HepG2 (cell line): ENCODE results near the gene TPRN. TPM values are rescaled to one million over a fixed set of nuclear protein-coding genes. Genes with fewer than 3 reads are reported as not detected.

Experiments
- ATAC-seq: fragments of 200-7000 bp; cut with Tn5 transposase; 3 replicates; pipeline ENCODE4 v1.9.1; 2020; ENCODE audit warnings: mild to moderate bottlenecking, moderate library complexity
- BruUV-seq: library from RNA; stranded (reverse); fragments of 400-500 nt; replicated peaks from 2 replicates; lab custom pipeline; 2021; lab: Mats Ljungman, UMichigan
- CTCF ChIA-PET: fragments of 300-600 bp; formaldehyde crosslinking; extraction: SDS; loops from one replicate; lab custom pipeline; 2021; ENCODE audit warnings: low total read pairs, inconsistent platforms, low intra/inter-chr PET ratio; lab: Yijun Ruan, JAX
- POLR2A ChIA-PET: fragments of 350-600 bp; sonication (Branson Sonifier 250); formaldehyde crosslinking; loops from one replicate; lab custom pipeline; 2020; ENCODE audit warnings: antibody characterized with exemption, inconsistent platforms; lab: Yijun Ruan, JAX
- DNase-seq: peaks from one replicate; pipeline ENCODE4 v3.0.0-alpha.2; 2015; ENCODE audit warnings: low spot score
- FAIRE-seq: peaks from 3 replicates; lab custom pipeline; 2011; peaks lifted over from hg19 to GRCh38; lab: Jason Lieb, UNC
- H2AFZ ChIP-seq: one replicate; pipeline ENCODE4 v1.6.1; 2011; ENCODE audit warnings: low read length, inconsistent platforms
- H3K27ac ChIP-seq: fragments of 300-600 bp; 3 replicates; pipeline ENCODE4 v1.8.0; 2011; ENCODE audit warnings: mixed run types, mild to moderate bottlenecking, mixed read lengths, low read length, inconsistent platforms; ENCODE audit not compliant: insufficient read depth; ENCODE audit errors: extremely low read length
- H3K27me3 ChIP-seq, 2 experiments: fragments of 200-600 bp in 1 of 2; 2 replicates in 1 of 2; 3 replicates in 1 of 2; pipeline versions ENCODE4 v1.6.0 to v1.8.0; 2011; ENCODE audit warnings: low read length in 2 of 2, mild to moderate bottlenecking in 2 of 2, moderate library complexity in 2 of 2, inconsistent platforms in 1 of 2; ENCODE audit not compliant: insufficient read depth in 2 of 2, control insufficient read depth in 1 of 2
- H3K36me3 ChIP-seq, 2 experiments: fragments of 200-600 bp in 1 of 2; replicated peaks in 1 of 2; 2 replicates in 1 of 2; 3 replicates in 1 of 2; pipeline versions ENCODE4 v1.5.1 to v1.8.0; 2011; ENCODE audit warnings: low read length in 2 of 2, inconsistent platforms in 1 of 2; ENCODE audit not compliant: insufficient read depth in 2 of 2, control insufficient read depth in 1 of 2
- H3K4me1 ChIP-seq: 2 replicates; pipeline ENCODE4 v1.5.1; 2012; ENCODE audit warnings: low read length, inconsistent platforms; ENCODE audit not compliant: insufficient read depth
- H3K4me2 ChIP-seq: 2 replicates; pipeline ENCODE4 v1.6.0; 2011; ENCODE audit warnings: low read depth, low read length, inconsistent platforms
- H3K4me3 ChIP-seq, 3 experiments: fragments of 200-600 bp in 1 of 3; sonication (generic), shearing (Covaris generic) in 1 of 3; replicated peaks in 1 of 3; 2 replicates each; pipeline ENCODE4 v1.5.1; 2011 to 2016; ENCODE audit warnings: low read length in 3 of 3, inconsistent platforms in 2 of 3, low read depth in 2 of 3, mild to moderate bottlenecking in 2 of 3, control low read depth in 1 of 3, mixed read lengths in 1 of 3; ENCODE audit not compliant: insufficient read depth in 1 of 3
- H3K79me2 ChIP-seq: one replicate; pipeline ENCODE4 v1.6.1; 2011; ENCODE audit warnings: low read length, inconsistent platforms; ENCODE audit not compliant: insufficient read depth
- H3K9ac ChIP-seq: 2 replicates; pipeline ENCODE4 v1.6.0; 2011; ENCODE audit warnings: mild to moderate bottlenecking, low read depth, low read length, inconsistent platforms; ENCODE audit not compliant: insufficient read depth
- H3K9me3 ChIP-seq: 2 replicates; pipeline ENCODE4 v1.5.1; 2012; ENCODE audit warnings: mild to moderate bottlenecking, low read length
- H4K20me1 ChIP-seq: 2 replicates; pipeline ENCODE4 v1.6.0; 2011; ENCODE audit warnings: inconsistent platforms, mild to moderate bottlenecking, low read length, moderate library complexity; ENCODE audit not compliant: insufficient read depth
- AKNA ChIP-seq: sonication (generic); formaldehyde crosslinking; IDR thresholded peaks from 2 replicates; pipeline ENCODE4 v1.4.0; 2020; ENCODE audit warnings: missing genetic modification reagents, borderline replicate concordance
- BCL6 ChIP-seq: IDR thresholded peaks from 2 replicates; pipeline ENCODE4 v1.6.1; 2016; ENCODE audit warnings: missing genetic modification reagents, missing compliant biosample characterization
- GATAD2A ChIP-seq: IDR thresholded peaks from 2 replicates; pipeline ENCODE4 v1.6.1; 2016
- GTF3A ChIP-seq: sonication (generic); formaldehyde crosslinking; conservative IDR thresholded peaks from 2 replicates; pipeline ENCODE4 v1.4.0; 2020; ENCODE audit warnings: mild to moderate bottlenecking, missing genetic modification reagents
- HNRNPL ChIP-seq: fragments of 200-400 bp; formaldehyde crosslinking; IDR thresholded peaks from 2 replicates; pipeline ENCODE4 v1.6.1; 2017; ENCODE audit warnings: mild to moderate bottlenecking, low read depth, low read length
- MAF1 ChIP-seq: sonication (generic); formaldehyde crosslinking; IDR thresholded peaks from 2 replicates; pipeline ENCODE4 v1.5.0; 2020; ENCODE audit warnings: missing genetic modification reagents, borderline replicate concordance
- NFIB ChIP-seq: sonication (generic); formaldehyde crosslinking; IDR thresholded peaks from 2 replicates; pipeline ENCODE4 v1.9.0; 2021; ENCODE audit warnings: missing genetic modification reagents, mild to moderate bottlenecking, borderline replicate concordance
- NR1H2 ChIP-seq: sonication (generic); formaldehyde crosslinking; IDR thresholded peaks from 2 replicates; pipeline ENCODE4 v1.8.1; 2022; ENCODE audit warnings: low read depth, missing genetic modification reagents, borderline replicate concordance
- RBAK ChIP-seq: sonication (generic); formaldehyde crosslinking; IDR thresholded peaks from 2 replicates; pipeline ENCODE4 v1.5.1; 2020; ENCODE audit warnings: mild to moderate bottlenecking, missing genetic modification reagents
- RFX3 ChIP-seq: IDR thresholded peaks from 2 replicates; pipeline ENCODE4 v1.6.1; 2016; ENCODE audit warnings: missing biosample characterization, missing genetic modification reagents
- SIX1 ChIP-seq: sonication (generic); formaldehyde crosslinking; IDR thresholded peaks from 2 replicates; pipeline ENCODE4 v1.4.0; 2020; ENCODE audit warnings: missing genetic modification reagents, borderline replicate concordance
- SRSF4 ChIP-seq: fragments of 200-400 bp; formaldehyde crosslinking; IDR thresholded peaks from one replicate; pipeline ENCODE4 v1.6.1; 2018; ENCODE audit warnings: mild to moderate bottlenecking, low read depth, low read length, moderate library complexity; ENCODE audit not compliant: poor library complexity, severe bottlenecking
- TEF ChIP-seq: sonication (generic); formaldehyde crosslinking; IDR thresholded peaks from 2 replicates; pipeline ENCODE4 v1.5.0; 2020; ENCODE audit warnings: missing genetic modification reagents
- TFAP4 ChIP-seq: sonication (generic); IDR thresholded peaks from 2 replicates; pipeline ENCODE4 v1.6.1; 2016; ENCODE audit warnings: low read depth, borderline replicate concordance
- ZNF30 ChIP-seq: sonication (generic); formaldehyde crosslinking; IDR thresholded peaks from 2 replicates; pipeline ENCODE4 v1.5.0; 2020; ENCODE audit warnings: mild to moderate bottlenecking, missing genetic modification reagents
- ZNF337 ChIP-seq: sonication (generic); formaldehyde crosslinking; IDR thresholded peaks from 2 replicates; pipeline ENCODE4 v1.5.1; 2020; ENCODE audit warnings: missing genetic modification reagents, low read depth, mild to moderate bottlenecking, borderline replicate concordance
- ZNF556 ChIP-seq: sonication (generic); formaldehyde crosslinking; IDR thresholded peaks from 2 replicates; pipeline ENCODE4 v1.4.0; 2020; ENCODE audit warnings: mild to moderate bottlenecking, missing genetic modification reagents, borderline replicate concordance
- ZNF691 ChIP-seq: sonication (generic); formaldehyde crosslinking; IDR thresholded peaks from 2 replicates; pipeline ENCODE4 v1.4.0; 2020; ENCODE audit warnings: missing genetic modification reagents, low read depth, mild to moderate bottlenecking, borderline replicate concordance
- WGBS: methylation state at CpG from one replicate; pipeline ENCODE4 v1.1.6; 2017; ENCODE audit warnings: low lambda C conversion rate; 5-methylcytosine and 5-hydroxymethylcytosine counted together
- in situ Hi-C: cut with HindIII; loops from 2 replicates; pipeline ENCODE4 v1.10.0; 2017; ENCODE audit warnings: low pct_unique_long_range_greater_than_20kb; ENCODE audit not compliant: extremely low pct_ligation_motif_present
- intact Hi-C: fragments of 100-400 bp; cut with micrococcal nuclease; formaldehyde crosslinking; loops from one replicate; pipeline ENCODE4 v1.10.0; 2022; ENCODE audit not compliant: unreplicated experiment
- polyA plus RNA-seq, 8 experiments: library from polyadenylated mRNA; depleted of rRNA in 3 of 8; stranded (reverse) in 7 of 8; unstranded in 1 of 8; fragments of >200 nt; fragmentation: Illumina TruSeq in 4 of 8; extraction: Trizol in 4 of 8; gene quantifications; 2 replicates each; pipeline versions ENCODE4 v1.2.1 to v1.2.3, GENCODE V29; 2011 to 2016; ENCODE audit warnings: low read depth in 4 of 8, missing spikeins in 1 of 8, mixed read lengths in 1 of 8; ENCODE audit not compliant: insufficient read depth in 1 of 8
- total RNA-seq, 5 experiments: library from RNA; depleted of rRNA; stranded (reverse); fragments of >200 nt; fragmentation: Illumina TruSeq; extraction: Trizol; gene quantifications; 2 replicates each; pipeline ENCODE4 v1.2.3, GENCODE V29; 2016; ENCODE audit warnings: low read depth in 1 of 5

The TPRN gene
- total and polyA plus RNA-seq, 2 of the 13 experiments (the other 11 are each of a cell fraction or from before 2014, with no cell fraction given) = 10.1 to 19.2 TPM

GRCh38 chr9:137165250-137165836, 35.2 kb downstream of the TPRN start:
- ChIA-PET POLR2A (no interaction called here), CTCF (no interaction called here)
- BruUV-seq = no TSS peak
- Histone ChIP-seq H3K79me2 (no peaks in the 10 kb centered on the region), H3K36me3 (no peaks in the 10 kb centered on the region), H4K20me1 (no peaks in the 10 kb centered on the region), H3K4me3 (no peak overlapping the region), H3K4me1 (peaks cover 7% of the 10 kb centered on the region), H3K27me3 (peaks cover 19 to 83% of the 10 kb centered on the region in 2 experiments; a peak in 4 of 5 replicates), H3K4me2 (no peak overlapping the region), H3K9ac (no peak overlapping the region), H3K9me3 (no peaks in the 10 kb centered on the region), H3K27ac (no peak overlapping the region), H2AFZ (no peak overlapping the region)
- FAIRE-seq (no peak), ATAC-seq (no peak), DNase-seq (no peak)
- in situ Hi-C loops (no loop called here), intact Hi-C loops (no loop called here)
- WGBS = 44% methylated on average over 26 of the region's 32 CpGs
- TF ChIP-seq NFIB (no peak), SIX1 (CRISPR knock-in tag) (no peak), GTF3A (CRISPR knock-in tag) (no peak), RBAK (CRISPR knock-in tag) (no peak), TFAP4 (no peak), ZNF691 (CRISPR knock-in tag) (no peak), GATAD2A (CRISPR knock-in tag) (no peak), HNRNPL (no peak), TEF (no peak), ZNF556 (CRISPR knock-in tag) (no peak), ZNF30 (no peak), BCL6 (no peak), AKNA (CRISPR knock-in tag) (no peak), MAF1 (no peak), ZNF337 (CRISPR knock-in tag) (no peak), NR1H2 (no peak), SRSF4 (no peak), RFX3 (CRISPR knock-in tag) (no peak)
